Body of pancreas (tissue), 4 donors: ENCODE results near the gene PXDC1.

Experiments used
- POLR2A ChIP-seq, 3 donors: fragments of 450-650 bp; IDR thresholded peaks; one replicate each; pipeline ENCODE4 v1.6.1; 2016; ENCODE audit warnings: antibody characterized with exemption in 3 of 3, mild to moderate bottlenecking in 2 of 3
- TF ChIP-seq, protein P1 (sequence below), 7 experiments: fragments of 450-650 bp in 4 of 7; fragments of 200-600 bp in 3 of 7; sonication (generic) in 3 of 7; IDR thresholded peaks; one replicate each; pipeline ENCODE4 v1.5.1; 2016 to 2019; ENCODE audit warnings: antibody characterized with exemption in 7 of 7

DNA sequence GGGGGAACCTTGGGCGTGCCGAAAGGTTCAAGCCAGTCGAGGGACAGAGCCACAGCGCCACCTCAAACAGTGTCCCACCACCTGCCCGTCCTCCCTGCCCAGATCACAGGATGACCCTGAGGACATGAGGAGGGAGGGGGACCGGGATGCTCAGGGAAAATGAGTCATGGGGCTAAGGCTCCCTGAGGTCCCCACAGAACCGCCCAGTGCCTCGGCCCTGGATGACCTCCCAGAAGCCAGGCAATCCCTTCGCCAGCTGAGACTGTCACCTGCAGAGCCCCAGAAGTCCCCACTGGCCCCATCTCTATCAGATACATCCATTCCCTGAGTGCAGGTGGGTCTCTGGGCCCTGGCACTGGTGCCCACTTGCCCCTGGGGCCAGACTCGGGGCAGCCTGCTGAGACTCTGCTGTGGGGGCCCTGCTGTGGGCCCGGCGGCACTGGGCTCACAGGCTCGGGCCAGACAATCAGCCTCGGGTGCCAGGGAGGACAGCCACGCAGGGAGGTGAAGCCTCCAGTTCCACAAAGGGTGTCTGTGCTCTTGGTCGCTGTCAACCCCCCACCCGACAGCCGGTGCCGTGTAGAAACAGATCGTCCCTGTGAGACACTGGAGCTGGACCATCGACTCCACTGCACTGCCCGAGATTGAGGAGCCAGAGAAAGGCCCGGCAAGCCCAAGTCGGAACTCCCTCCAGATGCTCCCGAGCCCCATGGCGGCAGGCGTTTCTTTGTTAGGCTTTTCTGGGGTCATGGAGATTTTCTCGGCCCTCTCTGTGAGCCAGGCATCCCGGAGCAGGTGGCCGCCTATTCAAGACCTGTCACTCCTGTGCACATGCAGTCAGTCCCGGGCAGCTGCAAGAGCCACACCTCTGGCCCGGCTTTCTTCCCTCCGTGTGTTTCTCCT, 26.1 kb downstream of the PXDC1 start:
- TF ChIP-seq POLR2A (IDR thresholded peaks at IDR 0.05), result no peak
- TF ChIP-seq, protein P1, sequence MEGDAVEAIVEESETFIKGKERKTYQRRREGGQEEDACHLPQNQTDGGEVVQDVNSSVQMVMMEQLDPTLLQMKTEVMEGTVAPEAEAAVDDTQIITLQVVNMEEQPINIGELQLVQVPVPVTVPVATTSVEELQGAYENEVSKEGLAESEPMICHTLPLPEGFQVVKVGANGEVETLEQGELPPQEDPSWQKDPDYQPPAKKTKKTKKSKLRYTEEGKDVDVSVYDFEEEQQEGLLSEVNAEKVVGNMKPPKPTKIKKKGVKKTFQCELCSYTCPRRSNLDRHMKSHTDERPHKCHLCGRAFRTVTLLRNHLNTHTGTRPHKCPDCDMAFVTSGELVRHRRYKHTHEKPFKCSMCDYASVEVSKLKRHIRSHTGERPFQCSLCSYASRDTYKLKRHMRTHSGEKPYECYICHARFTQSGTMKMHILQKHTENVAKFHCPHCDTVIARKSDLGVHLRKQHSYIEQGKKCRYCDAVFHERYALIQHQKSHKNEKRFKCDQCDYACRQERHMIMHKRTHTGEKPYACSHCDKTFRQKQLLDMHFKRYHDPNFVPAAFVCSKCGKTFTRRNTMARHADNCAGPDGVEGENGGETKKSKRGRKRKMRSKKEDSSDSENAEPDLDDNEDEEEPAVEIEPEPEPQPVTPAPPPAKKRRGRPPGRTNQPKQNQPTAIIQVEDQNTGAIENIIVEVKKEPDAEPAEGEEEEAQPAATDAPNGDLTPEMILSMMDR (IDR thresholded peaks at IDR 0.05), result no peak
